GM19240 (cell line): Measurements from ENCODE around the gene PMS2.
"Not testable (repeated sequence)": the region's sequence is repeated elsewhere in the genome, so short reads cannot be mapped to it uniquely, and the experiment has no call there.

Source experiments
- DNase-seq: peaks from one replicate; pipeline ENCODE4 v3.0.0; 2011; ENCODE audit warnings: low spot score; ENCODE audit not compliant: insufficient read length

PMS2 gene

GRCh38 chr7:6015917-6016652, 7.2 kb upstream of the PMS2 start:
- DNase-seq = no peak

- no peak for DNase-seq
These were observed 3.7 kb upstream of the PMS2 start for GRCh38 chr7:6012355-6013104.

GRCh38 chr7:6011541-6011940, 2.7 kb upstream of the PMS2 start:
- no peak for DNase-seq

- not testable (repeated sequence) for DNase-seq
These were observed 1.5 kb upstream of the PMS2 start for GRCh38 chr7:6010370-6010769.

- not testable (repeated sequence) for DNase-seq
These were observed 836 bp downstream of the PMS2 start for GRCh38 chr7:6007835-6008590.

GRCh38 chr7:6007386-6007785, 1.5 kb downstream of the PMS2 start:
- no peak for DNase-seq

- no peak for DNase-seq
These were observed 11.5 kb downstream of the PMS2 start for GRCh38 chr7:5997210-5997808.

GRCh38 chr7:5987061-5987460, 21.8 kb downstream of the PMS2 start:
- DNase-seq = not testable (repeated sequence)

- not testable (repeated sequence) for DNase-seq
These were observed 29.1 kb downstream of the PMS2 start for GRCh38 chr7:5979680-5980314.

- DNase-seq = not testable (repeated sequence)
These were observed 35.3 kb downstream of the PMS2 start for GRCh38 chr7:5973580-5973979.

GRCh38 chr7:5970347-5970911, 38.4 kb downstream of the PMS2 start, which contains the start of gene RSPH10B:
RSPH10B (minus strand) TSS chr7:5970689; CDS start chr7:5967116, 3,573 bp downstream.
- DNase-seq = not testable (repeated sequence)

- DNase-seq = not testable (repeated sequence)
These were observed 45.0 kb downstream of the PMS2 start for GRCh38 chr7:5963810-5964209.

- DNase-seq = not testable (repeated sequence)
These were observed 45.6 kb downstream of the PMS2 start for GRCh38 chr7:5963205-5963604.

GRCh38 chr7:5934945-5935450, 73.9 kb downstream of the PMS2 start:
- not testable (repeated sequence) for DNase-seq

GRCh38 chr7:5931905-5932644, 76.8 kb downstream of the PMS2 start:
- DNase-seq = not testable (repeated sequence)

- DNase-seq = not testable (repeated sequence)
These were observed 77.6 kb downstream of the PMS2 start for GRCh38 chr7:5931250-5931649.

GRCh38 chr7:5930290-5930689, 78.6 kb downstream of the PMS2 start:
- DNase-seq = not testable (repeated sequence)

GRCh38 chr7:5926263-5926870, 82.5 kb downstream of the PMS2 start:
- not testable (repeated sequence) for DNase-seq

- DNase-seq = not testable (repeated sequence)
These were observed 84.2 kb downstream of the PMS2 start for GRCh38 chr7:5924630-5925029.
